Measurements from ENCODE around the gene CLEC2D. TPM values are rescaled to one million over a fixed set of nuclear protein-coding genes. Genes with fewer than 3 reads are reported as not detected.

The CLEC2D gene
- total RNA-seq, 1 experiment from 2014 or later: 2.9 TPM

GRCh38 chr12:9646794-9647781 is 22.4 kb upstream of the CLEC2D start:
- Histone ChIP-seq H3K4me3 (ENCODE audit: low read length) (peak overlapping the region; percentile 77), H3K9ac (ENCODE audit: low read length) (peak overlapping the region; percentile 79), H3K9me3 (ENCODE audit: low read length) (no peaks in the 10 kb centered on the region), H3K27ac (ENCODE audit: low read length) (peak overlapping the region; percentile 87), H4K20me1 (ENCODE audit: low read length) (no peaks in the 10 kb centered on the region), H3K4me1 (ENCODE audit: insufficient read depth, low read length) (peaks cover 28% of the 10 kb centered on the region), H3K4me2 (ENCODE audit: low read length) (peak overlapping the region; percentile 89), H3K36me3 (ENCODE audit: low read depth, low read length) (no peaks in the 10 kb centered on the region), H3K27me3 (ENCODE audit: low read length) (no peaks in the 10 kb centered on the region), H3K79me2 (ENCODE audit: low read length) (peaks cover 31% of the 10 kb centered on the region), H2AFZ (ENCODE audit: low read length) (peak overlapping the region; percentile 80), H3F3A (ENCODE audit: low read length, unreplicated experiment) (no peaks in the 10 kb centered on the region), H3K9me2 (replicated peaks; ENCODE audit: low read length) (no peaks in the 10 kb centered on the region)
- BruUV-seq (replicated peaks): TSS peak; percentile 55
- intact Hi-C loops (cut with micrococcal nuclease): loop anchor here (5.0 kb wide), 2 partner anchors 60 to 75 kb away; no protein-coding TSS in a partner anchor
- POLR2A ChIA-PET (ENCODE audit: unreplicated experiment): interaction anchor here (0.6 to 1.0 kb wide), 2 partner anchors 10 to 40 kb away, joined by 3 to 5 read pairs; no protein-coding TSS in a partner anchor
- TF ChIP-seq EZH2phosphoT487 (IDR thresholded peaks at IDR 0.05; ENCODE audit: borderline replicate concordance, low read length) (no peak), CTCF (conservative IDR thresholded peaks at IDR 0.05; ENCODE audit: low read depth, low read length) (no peak), EZH2 (IDR thresholded peaks at IDR 0.05; ENCODE audit: low read length, unreplicated experiment) (no peak)
- CTCF ChIA-PET: interaction anchor here (0.7 kb wide), 1 partner anchor 86 kb away, joined by 4 read pairs; the partner anchor contains the start of gene CLECL1
- ATAC-seq (no peak), DNase-seq (peak; percentile 1)

DNA sequence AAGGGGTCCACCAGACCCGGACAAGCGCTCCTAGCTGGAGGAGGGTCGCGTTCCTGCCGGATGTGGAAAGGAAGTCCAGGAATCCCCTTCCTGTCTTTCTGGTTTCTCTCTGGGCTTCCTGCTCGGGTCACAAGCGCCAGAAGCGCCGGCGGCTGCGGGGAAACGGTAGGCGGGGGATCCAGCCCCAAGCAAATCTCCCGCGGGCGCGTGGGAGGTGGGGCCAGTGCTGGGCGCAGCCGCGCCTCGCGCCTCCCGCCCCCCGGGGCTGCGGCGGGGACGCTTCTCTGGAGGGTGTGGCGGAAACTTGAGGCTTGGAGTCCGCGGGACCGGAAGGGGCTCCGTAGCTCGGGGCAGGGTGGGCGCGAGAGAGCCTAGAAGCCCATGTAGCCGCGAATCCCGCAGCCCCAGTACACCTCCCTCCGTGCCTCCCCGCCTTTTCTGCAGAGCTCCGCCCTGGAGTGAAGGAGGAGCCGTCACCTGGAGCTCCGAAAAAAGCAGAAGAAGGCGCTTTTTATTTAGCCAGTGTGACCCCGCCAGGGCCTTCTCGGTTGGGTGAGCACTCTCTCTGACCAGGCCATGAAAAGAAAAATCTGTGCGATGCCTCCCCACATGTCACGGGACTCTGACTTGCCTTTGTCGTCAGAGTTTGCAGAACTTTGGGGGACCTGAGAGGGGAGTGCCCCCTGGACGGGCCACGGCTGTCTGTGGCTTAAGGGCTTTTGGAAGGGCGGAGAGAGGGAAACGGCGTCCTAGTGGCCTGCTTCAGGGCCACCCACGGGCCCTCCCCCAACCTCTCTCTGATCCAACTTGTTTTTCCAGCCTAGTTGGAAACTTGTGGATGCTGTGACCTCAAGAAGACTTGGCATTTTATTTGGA is 21.4 kb upstream of the CLEC2D start:
- Histone ChIP-seq H3K4me1 (ENCODE audit: insufficient read depth, low read length) (peaks cover 28% of the 10 kb centered on the region), H3K9ac (ENCODE audit: low read length) (peak overlapping the region; percentile 79), H3F3A (ENCODE audit: low read length, unreplicated experiment) (no peaks in the 10 kb centered on the region), H3K9me3 (ENCODE audit: low read length) (no peaks in the 10 kb centered on the region), H3K79me2 (ENCODE audit: low read length) (peaks cover 39% of the 10 kb centered on the region), H2AFZ (ENCODE audit: low read length) (peak overlapping the region; percentile 80), H3K27ac (ENCODE audit: low read length) (peak overlapping the region; percentile 87), H3K36me3 (ENCODE audit: low read depth, low read length) (no peaks in the 10 kb centered on the region), H3K4me2 (ENCODE audit: low read length) (peak overlapping the region; percentile 89), H4K20me1 (ENCODE audit: low read length) (no peaks in the 10 kb centered on the region), H3K9me2 (replicated peaks; ENCODE audit: low read length) (no peaks in the 10 kb centered on the region), H3K4me3 (ENCODE audit: low read length) (peak overlapping the region; percentile 77), H3K27me3 (ENCODE audit: low read length) (no peaks in the 10 kb centered on the region)
- TF ChIP-seq CTCF (conservative IDR thresholded peaks at IDR 0.05; ENCODE audit: low read depth, low read length) (no peak), EZH2phosphoT487 (IDR thresholded peaks at IDR 0.05; ENCODE audit: borderline replicate concordance, low read length) (no peak), EZH2 (IDR thresholded peaks at IDR 0.05; ENCODE audit: low read length, unreplicated experiment) (no peak)
- ChIA-PET POLR2A (ENCODE audit: unreplicated experiment) (interaction anchor here (0.7 to 1.0 kb wide), 2 partner anchors 39 to 52 kb away, joined by 3 to 5 read pairs; no protein-coding TSS in a partner anchor), CTCF (no interaction called here)
- ATAC-seq (peak; percentile 69), DNase-seq (peak; percentile 81)
- intact Hi-C loops (cut with micrococcal nuclease): loop anchor here (2.0 to 5.0 kb wide), 3 partner anchors 13 to 74 kb away; no protein-coding TSS in a partner anchor
- TSS peak; percentile 64 for BruUV-seq (replicated peaks)
